Measurements from ENCODE around the gene CAMK1D.
A peak's percentile ranks its signal among the peaks of the same experiment; 100 is the strongest.
"Not testable (repeated sequence)": the region's sequence is repeated elsewhere in the genome, so short reads cannot be mapped to it uniquely, and the experiment has no call there.

CAMK1D gene

DNA sequence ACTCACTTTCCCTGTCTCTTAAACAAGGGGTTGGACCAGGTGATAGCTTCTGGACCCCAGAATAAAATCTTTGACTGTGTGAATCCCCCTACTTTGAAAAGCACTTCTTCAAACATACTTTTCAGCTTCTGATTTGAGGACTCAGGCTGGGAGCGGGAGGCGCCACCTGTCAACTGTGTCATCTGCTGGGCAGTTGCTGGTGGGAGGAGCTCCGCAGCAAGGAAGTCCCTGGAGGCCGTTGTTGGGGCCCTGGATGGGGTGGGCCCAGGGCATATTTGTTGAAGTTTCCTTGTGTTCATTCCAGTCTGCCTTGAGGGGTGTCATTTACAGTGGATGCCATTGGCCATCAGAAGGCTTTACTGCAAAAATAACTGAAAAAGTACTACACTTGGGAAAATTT is 454.4 kb downstream of the CAMK1D start:
- no peak for DNase-seq (ENCODE audit: low spot score)
- TF ChIP-seq, protein P1, sequence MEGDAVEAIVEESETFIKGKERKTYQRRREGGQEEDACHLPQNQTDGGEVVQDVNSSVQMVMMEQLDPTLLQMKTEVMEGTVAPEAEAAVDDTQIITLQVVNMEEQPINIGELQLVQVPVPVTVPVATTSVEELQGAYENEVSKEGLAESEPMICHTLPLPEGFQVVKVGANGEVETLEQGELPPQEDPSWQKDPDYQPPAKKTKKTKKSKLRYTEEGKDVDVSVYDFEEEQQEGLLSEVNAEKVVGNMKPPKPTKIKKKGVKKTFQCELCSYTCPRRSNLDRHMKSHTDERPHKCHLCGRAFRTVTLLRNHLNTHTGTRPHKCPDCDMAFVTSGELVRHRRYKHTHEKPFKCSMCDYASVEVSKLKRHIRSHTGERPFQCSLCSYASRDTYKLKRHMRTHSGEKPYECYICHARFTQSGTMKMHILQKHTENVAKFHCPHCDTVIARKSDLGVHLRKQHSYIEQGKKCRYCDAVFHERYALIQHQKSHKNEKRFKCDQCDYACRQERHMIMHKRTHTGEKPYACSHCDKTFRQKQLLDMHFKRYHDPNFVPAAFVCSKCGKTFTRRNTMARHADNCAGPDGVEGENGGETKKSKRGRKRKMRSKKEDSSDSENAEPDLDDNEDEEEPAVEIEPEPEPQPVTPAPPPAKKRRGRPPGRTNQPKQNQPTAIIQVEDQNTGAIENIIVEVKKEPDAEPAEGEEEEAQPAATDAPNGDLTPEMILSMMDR (IDR thresholded peaks at IDR 0.05): no peak

DNA sequence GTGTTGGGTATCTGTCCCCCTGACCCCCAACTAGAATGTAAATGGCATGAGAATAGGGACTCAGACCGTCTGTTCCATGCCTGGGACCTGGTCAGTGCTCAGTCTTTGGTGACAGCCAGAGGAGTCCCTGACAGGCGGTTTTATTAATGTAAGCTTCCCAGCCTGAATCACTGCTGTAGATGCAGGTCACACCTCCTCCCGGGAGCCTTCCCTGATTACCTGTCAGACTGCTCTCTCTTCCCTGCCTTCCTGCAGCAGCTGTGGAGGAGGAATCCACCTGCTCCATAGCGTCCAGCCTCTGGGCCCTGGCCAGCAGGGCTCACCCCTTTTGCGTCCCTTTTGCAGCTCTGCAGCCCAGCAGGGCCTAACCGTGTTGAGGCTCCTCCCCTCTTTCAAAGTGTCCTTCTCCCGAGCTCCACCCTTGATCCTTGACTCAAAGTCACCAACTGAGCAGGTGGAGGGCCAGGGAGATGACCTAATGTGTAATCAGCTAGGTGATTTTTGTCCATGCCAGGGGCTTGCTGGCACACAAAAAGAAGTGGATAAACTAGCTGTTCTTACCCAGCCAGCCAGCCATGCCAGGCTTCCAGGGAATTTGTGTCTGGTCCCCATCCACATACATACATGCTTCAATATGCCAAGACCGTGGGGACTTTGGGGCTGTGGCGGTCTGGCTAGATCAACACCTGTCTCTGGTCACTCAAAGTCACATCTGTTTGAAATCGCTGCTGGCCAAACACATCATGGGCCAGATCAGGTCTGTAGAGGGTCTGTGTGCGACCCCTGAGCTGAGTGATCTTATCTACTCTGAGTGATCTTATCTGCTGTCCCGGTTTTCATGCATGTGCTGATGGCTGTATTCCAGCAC is 457.1 kb downstream of the CAMK1D start:
- Histone ChIP-seq H3K4me3 (no peak overlapping the region), H3K27ac (no peak overlapping the region)
- TF ChIP-seq, protein P1 (IDR thresholded peaks at IDR 0.05): no peak
- no peak for DNase-seq (ENCODE audit: low spot score)

More for the DNA sequence above, 454.4 kb downstream of the CAMK1D start:
- H3K4me3 ChIP-seq: no peak overlapping the region
- no peak overlapping the region for H3K27ac ChIP-seq

DNA sequence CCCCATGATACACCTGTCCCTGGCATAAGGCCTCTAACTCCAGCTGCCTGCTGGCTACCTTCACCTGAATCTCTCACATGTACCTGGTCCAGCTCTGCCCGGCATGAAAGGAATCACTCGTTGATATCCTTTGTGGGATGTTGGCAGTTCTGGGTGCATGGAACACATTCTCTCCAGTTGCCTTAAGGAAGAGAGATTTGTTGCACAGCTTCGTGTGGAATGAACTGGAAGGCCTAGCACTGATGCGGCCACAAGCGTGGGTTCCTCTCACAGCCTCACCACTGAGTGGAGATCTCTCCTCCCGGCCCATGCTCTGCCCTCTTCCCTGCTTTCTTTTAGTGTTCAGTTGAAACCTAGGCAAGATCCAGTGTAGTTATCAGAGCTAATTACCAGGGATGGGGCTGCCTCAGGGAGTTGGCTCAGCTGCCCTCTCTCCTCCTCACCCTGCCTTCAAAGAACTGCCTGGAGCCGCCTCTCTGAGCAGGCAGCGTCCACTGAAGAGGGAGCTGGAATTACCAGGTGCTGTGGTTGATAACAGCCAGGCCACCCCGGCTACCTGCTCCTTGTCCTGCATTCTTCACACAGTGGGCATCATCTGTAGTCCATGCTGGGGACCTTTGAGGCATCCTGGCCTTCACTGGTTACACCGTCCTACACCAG is 457.9 kb downstream of the CAMK1D start:
- TF ChIP-seq, protein P1 (IDR thresholded peaks at IDR 0.05): no peak
- DNase-seq (ENCODE audit: low spot score): no peak
- Histone ChIP-seq H3K27ac (no peak overlapping the region), H3K4me3 (no peak overlapping the region)

DNA sequence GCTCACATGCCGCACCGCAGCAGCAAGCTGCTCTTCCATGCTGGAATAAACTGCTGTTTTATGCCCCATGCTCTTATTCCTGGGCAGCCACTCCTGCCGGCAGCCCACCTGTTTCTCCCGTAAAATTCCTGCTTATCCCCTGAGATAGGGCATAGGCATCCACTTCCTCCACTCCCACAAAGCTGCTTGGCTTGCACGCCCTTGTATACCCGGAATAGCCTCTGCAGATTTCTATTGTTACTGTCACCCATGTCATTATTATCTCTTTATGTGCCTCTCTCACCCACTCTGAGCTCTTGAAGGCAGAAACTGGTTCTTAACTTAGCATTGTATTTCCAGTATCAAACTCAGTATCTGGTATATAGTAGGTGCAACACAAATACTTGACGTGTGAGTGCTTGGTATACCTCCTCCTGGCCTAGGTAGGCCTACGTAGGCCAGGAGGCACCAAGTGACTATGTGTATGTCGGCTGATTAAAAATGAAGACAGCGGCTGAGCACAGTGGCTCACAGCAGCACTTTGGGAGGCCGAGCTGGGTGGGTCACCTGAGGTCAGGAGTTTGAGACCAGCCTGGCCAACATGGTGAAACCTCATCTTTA is 458.8 kb downstream of the CAMK1D start:
- Histone ChIP-seq H3K4me3 (no peak overlapping the region), H3K27ac (no peak overlapping the region)
- TF ChIP-seq, protein P1 (IDR thresholded peaks at IDR 0.05): no peak
- DNase-seq (ENCODE audit: low spot score): no peak

DNA sequence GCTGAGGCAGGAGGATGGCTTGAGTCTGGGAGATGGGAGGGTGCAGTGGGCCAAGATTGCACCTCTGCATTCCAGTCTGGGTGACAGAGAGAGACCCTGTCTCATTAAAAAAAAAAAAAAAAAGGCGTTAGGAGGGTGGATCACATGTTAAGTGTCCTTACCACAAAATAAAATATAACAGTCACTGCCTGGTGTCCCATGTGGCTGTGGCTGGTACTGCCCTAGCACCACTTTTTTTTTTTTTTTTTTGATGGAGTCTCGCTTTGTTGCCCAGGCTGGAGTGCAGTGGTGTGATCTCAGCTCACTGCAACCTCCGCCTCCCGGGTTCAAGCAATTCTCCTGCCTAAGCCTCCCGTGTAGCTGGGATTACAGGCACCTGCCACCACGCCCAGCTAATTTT is 460.7 kb downstream of the CAMK1D start:
- not testable (repeated sequence) for H3K27ac ChIP-seq; DNase-seq (ENCODE audit: low spot score); H3K4me3 ChIP-seq

DNA sequence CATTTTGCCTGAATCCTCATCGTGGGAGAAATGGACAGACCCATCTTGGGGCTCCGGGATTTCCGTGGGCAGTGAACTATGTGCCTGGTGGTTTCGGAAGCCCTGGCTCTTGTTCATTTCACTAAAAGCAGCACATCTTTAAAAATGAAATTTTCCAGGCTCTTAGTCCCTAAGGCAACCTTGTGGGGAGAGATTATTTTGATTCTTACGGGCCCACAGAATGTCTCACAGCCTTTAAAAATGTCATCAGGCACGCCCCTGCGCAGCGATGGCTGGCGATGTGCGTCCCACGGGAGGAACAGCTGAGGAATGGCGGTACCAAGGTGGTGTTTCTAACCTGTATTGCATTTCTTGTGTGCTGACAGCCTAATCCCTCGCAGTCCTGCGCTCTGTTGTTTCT is 462.5 kb downstream of the CAMK1D start:
- TF ChIP-seq, protein P1 (IDR thresholded peaks at IDR 0.05): no peak
- no peak for DNase-seq (ENCODE audit: low spot score)
- Histone ChIP-seq H3K4me3 (peak overlapping the region; percentile 56), H3K27ac (peak overlapping the region; percentile 50 to 74)

DNA sequence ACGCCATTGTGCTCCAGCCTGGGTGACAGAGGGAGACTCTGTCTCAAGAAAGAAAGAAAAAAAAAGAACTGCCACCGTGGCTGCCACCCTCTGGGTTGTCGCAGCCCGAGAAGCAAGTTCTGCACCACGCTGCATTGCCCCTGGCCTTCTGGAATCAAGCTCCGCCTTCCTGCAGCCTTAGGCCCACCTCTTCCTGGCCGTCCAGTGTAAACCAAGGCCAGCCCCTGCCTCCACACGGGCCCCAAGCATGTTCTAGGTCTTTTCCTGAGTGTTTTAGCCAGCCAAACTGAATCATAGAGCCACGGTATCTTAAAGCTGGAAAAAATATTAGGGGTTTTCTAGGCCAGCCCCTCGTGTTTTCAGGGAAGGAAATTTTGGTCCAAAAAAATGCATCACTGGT is 463.2 kb downstream of the CAMK1D start:
- TF ChIP-seq, protein P1 (IDR thresholded peaks at IDR 0.05): no peak
- Histone ChIP-seq H3K4me3 (no peak overlapping the region), H3K27ac (no peak overlapping the region)
- DNase-seq (ENCODE audit: low spot score): no peak
